ENCODE data around the gene TELO2. TPM values are rescaled to one million over a fixed set of nuclear protein-coding genes. Genes with fewer than 3 reads are reported as not detected.

TELO2 gene
- total and polyA plus RNA-seq, 4 donors, result 24.4 to 64.2 (median 42.8) TPM

GRCh38 chr16:1456951-1457350 is 36.2 kb upstream of the TELO2 start:
- H3K36me3 ChIP-seq (ENCODE audit: control insufficient read depth in 4 of 4, insufficient read depth in 4 of 4, low read length in 4 of 4), result peaks cover 4 to 77% (median 7%) of the 10 kb centered on the region in 4 donors
- H3K4me3 ChIP-seq, result no peak overlapping the region
- DNase-seq, result no peak
- no peak for ATAC-seq (ENCODE audit: insufficient read depth, low FRiP score)
- no peak overlapping the region for H3K9ac ChIP-seq (ENCODE audit: insufficient read depth in 1 of 2, low read length in 2 of 2)
- no peaks in the 10 kb centered on the region for H3K4me1 ChIP-seq (ENCODE audit: control insufficient read depth in 5 of 5, insufficient read depth in 5 of 5, low read length in 5 of 5)
- 94% methylated on average over 16 of the region's 16 CpGs for WGBS, 2 donors
- H3K9me3 ChIP-seq (ENCODE audit: control insufficient read depth in 4 of 4, insufficient read depth in 3 of 4, low read length in 3 of 4), result no peaks in the 10 kb centered on the region
- no peak overlapping the region for H3K27ac ChIP-seq (ENCODE audit: low read depth in 1 of 2, low read length in 1 of 2)
- TF ChIP-seq CTCF (IDR thresholded peaks at IDR 0.05; ENCODE audit: control extremely low read depth, extremely low read depth), result no peak
- no peaks in the 10 kb centered on the region for H3K27me3 ChIP-seq (ENCODE audit: control insufficient read depth in 3 of 3, insufficient read depth in 3 of 3, low read length in 2 of 3)

DNA sequence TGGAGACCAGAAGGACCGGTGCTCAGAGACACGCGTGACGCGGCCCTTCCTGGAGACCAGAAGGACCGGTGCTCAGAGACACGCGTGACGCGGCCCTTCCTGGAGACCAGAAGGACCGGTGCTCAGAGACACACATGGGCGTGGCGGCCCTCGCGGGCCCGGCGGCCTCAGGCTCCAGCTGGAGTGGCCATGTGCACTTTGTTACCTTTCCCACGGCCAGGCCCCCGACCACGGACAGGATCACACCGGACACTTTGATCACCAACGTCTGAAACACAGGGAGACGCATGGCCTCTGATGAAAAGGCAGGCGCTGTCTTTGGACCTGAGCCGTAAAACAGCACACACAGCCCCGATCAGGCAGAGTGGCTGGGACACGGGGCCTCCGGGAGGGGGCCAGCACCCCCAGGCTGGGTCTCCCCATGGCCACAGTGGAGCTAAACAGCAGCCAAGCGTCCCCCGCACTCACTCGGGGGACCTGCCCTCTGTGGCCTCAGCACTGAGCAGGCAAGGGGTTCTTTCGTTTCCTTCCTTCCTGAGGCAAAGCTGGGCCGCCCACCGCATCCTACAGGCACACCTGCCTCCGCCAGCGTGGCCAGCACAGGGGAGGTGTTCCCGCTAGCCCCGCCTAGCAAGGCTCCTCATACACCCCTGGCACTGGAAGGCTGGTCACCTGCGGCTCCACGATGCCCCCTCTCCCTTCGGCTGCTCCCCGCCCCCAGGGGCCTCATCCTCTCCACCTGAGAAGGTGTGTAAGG is 35.5 kb upstream of the TELO2 start:
- Histone ChIP-seq H3K9me3 (ENCODE audit: control insufficient read depth in 4 of 4, insufficient read depth in 3 of 4, low read length in 3 of 4) (no peaks in the 10 kb centered on the region), H3K27me3 (ENCODE audit: control insufficient read depth in 3 of 3, insufficient read depth in 3 of 3, low read length in 2 of 3) (no peaks in the 10 kb centered on the region), H3K27ac (ENCODE audit: low read depth in 1 of 2, low read length in 1 of 2) (no peak overlapping the region), H3K4me3 (no peak overlapping the region), H3K9ac (ENCODE audit: insufficient read depth in 1 of 2, low read length in 2 of 2) (no peak overlapping the region), H3K4me1 (ENCODE audit: control insufficient read depth in 5 of 5, insufficient read depth in 5 of 5, low read length in 5 of 5) (no peaks in the 10 kb centered on the region), H3K36me3 (ENCODE audit: control insufficient read depth in 4 of 4, insufficient read depth in 4 of 4, low read length in 4 of 4) (peaks cover 4 to 70% (median 7%) of the 10 kb centered on the region in 4 donors)
- DNase-seq (no peak), ATAC-seq (ENCODE audit: insufficient read depth, low FRiP score) (no peak)
- no peak for TF ChIP-seq CTCF (IDR thresholded peaks at IDR 0.05; ENCODE audit: control extremely low read depth, extremely low read depth)
- WGBS, 2 donors, result 70 to 87% methylated on average over 42 of the region's 42 CpGs

GRCh38 chr16:1458336-1458976 is 34.7 kb upstream of the TELO2 start:
- 90% methylated on average over 26 of the region's 26 CpGs for WGBS, 2 donors
- Histone ChIP-seq H3K27me3 (ENCODE audit: control insufficient read depth in 3 of 3, insufficient read depth in 3 of 3, low read length in 2 of 3) (no peaks in the 10 kb centered on the region), H3K4me3 (no peak overlapping the region), H3K36me3 (ENCODE audit: control insufficient read depth in 4 of 4, insufficient read depth in 4 of 4, low read length in 4 of 4) (peaks cover 4 to 67% (median 7%) of the 10 kb centered on the region in 4 donors), H3K9ac (ENCODE audit: insufficient read depth in 1 of 2, low read length in 2 of 2) (no peak overlapping the region), H3K9me3 (ENCODE audit: control insufficient read depth in 4 of 4, insufficient read depth in 3 of 4, low read length in 3 of 4) (no peaks in the 10 kb centered on the region), H3K27ac (ENCODE audit: low read depth in 1 of 2, low read length in 1 of 2) (no peak overlapping the region), H3K4me1 (ENCODE audit: control insufficient read depth in 5 of 5, insufficient read depth in 5 of 5, low read length in 5 of 5) (no peaks in the 10 kb centered on the region)
- ATAC-seq (ENCODE audit: insufficient read depth, low FRiP score), result no peak
- no peak for TF ChIP-seq CTCF (IDR thresholded peaks at IDR 0.05; ENCODE audit: control extremely low read depth, extremely low read depth)
- no peak for DNase-seq

Measured in lung (tissue), 12 donors.